CD4-positive, alpha-beta memory T cell (primary cell): Measurements from ENCODE around the gene WDR88. TPM values are rescaled to one million over a fixed set of nuclear protein-coding genes. Genes with fewer than 3 reads are reported as not detected.
"Not testable (repeated sequence)": the region's sequence is repeated elsewhere in the genome, so short reads cannot be mapped to it uniquely, and the experiment has no call there.

Source experiments
- CTCF ChIA-PET: fragments of 350-600 bp; sonication (Branson Sonifier 250); formaldehyde crosslinking; loops from one replicate; lab custom pipeline; 2021; ENCODE audit warnings: inconsistent platforms; ENCODE audit not compliant: partially characterized antibody; lab: Charles Lee
- POLR2A ChIA-PET: fragments of 350-600 bp; sonication (Branson Sonifier 250); formaldehyde crosslinking; loops from one replicate; lab custom pipeline; 2021; ENCODE audit not compliant: partially characterized antibody; lab: Charles Lee
- DNase-seq, 5 donors: peaks; one replicate each; pipeline versions ENCODE4 v3.0.0 to v3.0.0-alpha.2; 2020 to 2022; ENCODE audit warnings: mixed read lengths in 1 of 5
- H3K27ac ChIP-seq: one replicate; pipeline ENCODE4 v1.7.0; 2013; ENCODE audit warnings: low read depth, low read length
- H3K27me3 ChIP-seq: 2 replicates; pipeline ENCODE4 v1.7.0; 2013; ENCODE audit warnings: mild to moderate bottlenecking, low read length, moderate library complexity; ENCODE audit not compliant: insufficient read depth
- H3K36me3 ChIP-seq: 2 replicates; pipeline ENCODE4 v1.7.0; 2013; ENCODE audit warnings: mild to moderate bottlenecking, low read length, moderate library complexity; ENCODE audit not compliant: insufficient read depth
- H3K4me1 ChIP-seq: 2 replicates; pipeline ENCODE4 v1.7.0; 2013; ENCODE audit warnings: mild to moderate bottlenecking, low read length, moderate library complexity; ENCODE audit not compliant: insufficient read depth
- H3K4me3 ChIP-seq, 2 donors: one replicate each; pipeline ENCODE4 v1.7.0; 2013; ENCODE audit warnings: low read length in 2 of 2, mild to moderate bottlenecking in 1 of 2
- H3K9me3 ChIP-seq, 2 donors: one replicate each; pipeline ENCODE4 v1.7.0; 2013; ENCODE audit warnings: low read length in 2 of 2, control low read depth in 1 of 2; ENCODE audit not compliant: control insufficient read depth in 1 of 2
- H3K27ac Mint-ChIP-seq, 7 donors: one replicate each; pipeline ENCODE4 v1.8.0; 2020 to 2021; ENCODE audit warnings: mixed read lengths in 7 of 7, mild to moderate bottlenecking in 6 of 7, inconsistent platforms in 3 of 7, moderate library complexity in 3 of 7
- H3K27me3 Mint-ChIP-seq, 2 donors: one replicate each; pipeline ENCODE4 v1.8.0; 2020 to 2021; ENCODE audit warnings: mixed read lengths in 2 of 2
- H3K36me3 Mint-ChIP-seq, 2 donors: one replicate each; pipeline ENCODE4 v1.8.0; 2020 to 2021; ENCODE audit warnings: mixed read lengths in 2 of 2, inconsistent platforms in 1 of 2, mild to moderate bottlenecking in 1 of 2
- H3K4me1 Mint-ChIP-seq, 4 donors: one replicate each; pipeline ENCODE4 v1.8.0; 2020 to 2021; ENCODE audit warnings: mixed read lengths in 4 of 4, mild to moderate bottlenecking in 1 of 4
- H3K4me3 Mint-ChIP-seq, 8 donors: one replicate each; pipeline ENCODE4 v1.8.0; 2020 to 2021; ENCODE audit warnings: mixed read lengths in 8 of 8, mild to moderate bottlenecking in 7 of 8, moderate library complexity in 6 of 8, inconsistent platforms in 3 of 8
- H3K9me3 Mint-ChIP-seq, 8 donors: one replicate each; pipeline ENCODE4 v1.8.0; 2020 to 2021; ENCODE audit warnings: mixed read lengths in 8 of 8, mild to moderate bottlenecking in 5 of 8, inconsistent platforms in 3 of 8, moderate library complexity in 1 of 8
- intact Hi-C: fragments of 100-400 bp; cut with micrococcal nuclease; formaldehyde crosslinking; loops from one replicate; pipeline ENCODE4 v1.15.1; 2023
- polyA plus RNA-seq, 2 donors: library from polyadenylated mRNA; unstranded; fragments of 300-500 nt; fragmentation: Illumina TruSeq; gene quantifications; one replicate each; pipeline ENCODE4 v1.2.3, GENCODE V29; 2021
- total RNA-seq, 2 experiments: library from RNA; stranded (reverse); gene quantifications; one replicate each; pipeline ENCODE4 v1.2.3, GENCODE V29; 2021

Gene WDR88
- total and polyA plus RNA-seq, 4 experiments from 2014 or later: 0.11 to 0.58 (median 0.43) TPM

DNA sequence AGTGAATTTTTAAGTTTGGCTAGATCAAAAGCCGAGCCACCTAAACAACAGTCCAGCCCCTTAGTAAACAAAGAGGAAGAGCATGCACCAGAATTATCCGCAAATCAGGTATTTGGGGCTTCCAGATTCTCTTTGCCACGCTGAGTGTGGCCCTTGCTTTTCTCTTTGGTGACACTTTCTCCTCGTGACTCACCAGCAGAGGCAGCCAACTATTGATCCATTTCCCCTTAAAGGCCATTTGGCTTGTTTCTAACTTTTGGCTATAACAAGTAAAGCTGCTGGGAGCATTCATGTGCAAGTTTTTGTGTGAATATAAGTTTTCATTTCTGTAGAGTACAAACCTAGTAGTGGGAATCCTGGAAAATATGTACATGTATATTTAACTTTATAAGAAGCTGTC lies 17.6 kb upstream of the WDR88 start:
- H3K27me3 Mint-ChIP-seq: no peaks in the 10 kb centered on the region
- intact Hi-C loops: no loop called here
- POLR2A ChIA-PET: no interaction called here

DNA sequence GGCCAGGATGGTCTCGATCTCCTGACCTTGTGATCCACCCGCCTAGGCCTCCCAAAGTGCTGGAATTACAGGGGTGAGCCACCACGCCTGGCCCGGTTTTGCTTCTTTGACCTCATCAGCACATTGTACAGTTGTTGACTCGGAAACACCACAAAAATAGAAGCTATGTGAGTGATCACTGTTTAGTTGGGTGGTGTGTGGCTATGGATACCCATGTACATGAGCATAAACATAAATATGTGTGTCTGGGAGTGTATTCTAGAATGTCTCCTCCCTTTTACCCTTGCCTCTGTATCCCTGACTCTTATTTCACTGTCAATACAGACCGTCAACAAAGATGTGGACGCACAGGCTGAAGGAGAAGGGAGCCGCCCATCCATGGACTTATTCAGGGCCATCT lies 14.4 kb upstream of the WDR88 start:
- no peak overlapping the region for H3K27ac Mint-ChIP-seq
- POLR2A ChIA-PET: no interaction called here
- peaks cover 0 to 2% (median 0%) of the 10 kb centered on the region in 8 donors for H3K9me3 Mint-ChIP-seq
- no peaks in the 10 kb centered on the region for H3K4me1 ChIP-seq
- CTCF ChIA-PET: interaction anchor here (1.4 to 1.7 kb wide), 2 partner anchors 15 to 141 kb away, joined by 5 to 7 read pairs; no protein-coding TSS in a partner anchor
- H3K27me3 Mint-ChIP-seq: no peaks in the 10 kb centered on the region
- no peak overlapping the region for H3K27ac ChIP-seq
- H3K36me3 ChIP-seq: peaks cover 21% of the 10 kb centered on the region
- intact Hi-C loops: no loop called here
- H3K4me3 ChIP-seq: no peak overlapping the region
- peaks cover 42 to 55% of the 10 kb centered on the region in 2 donors for H3K36me3 Mint-ChIP-seq
- H3K27me3 ChIP-seq: no peaks in the 10 kb centered on the region
- no peak for DNase-seq
- no peak overlapping the region for H3K4me3 Mint-ChIP-seq
- no peaks in the 10 kb centered on the region for H3K4me1 Mint-ChIP-seq
- no peaks in the 10 kb centered on the region for H3K9me3 ChIP-seq

More for the DNA sequence above, 17.6 kb upstream of the WDR88 start:
- H3K9me3 ChIP-seq: no peaks in the 10 kb centered on the region
- Mint-ChIP-seq H3K4me1 (no peaks in the 10 kb centered on the region), H3K36me3 (peaks cover 62 to 69% of the 10 kb centered on the region in 2 donors), H3K4me3 (no peak overlapping the region), H3K9me3 (peaks cover 0 to 2% (median 0%) of the 10 kb centered on the region in 8 donors), H3K27ac (no peak overlapping the region)
- H3K4me1 ChIP-seq: no peaks in the 10 kb centered on the region
- no peaks in the 10 kb centered on the region for H3K27me3 ChIP-seq
- peaks cover 32% of the 10 kb centered on the region for H3K36me3 ChIP-seq
- no peak for DNase-seq
- H3K27ac ChIP-seq: no peak overlapping the region
- CTCF ChIA-PET: no interaction called here
- H3K4me3 ChIP-seq: no peak overlapping the region

DNA sequence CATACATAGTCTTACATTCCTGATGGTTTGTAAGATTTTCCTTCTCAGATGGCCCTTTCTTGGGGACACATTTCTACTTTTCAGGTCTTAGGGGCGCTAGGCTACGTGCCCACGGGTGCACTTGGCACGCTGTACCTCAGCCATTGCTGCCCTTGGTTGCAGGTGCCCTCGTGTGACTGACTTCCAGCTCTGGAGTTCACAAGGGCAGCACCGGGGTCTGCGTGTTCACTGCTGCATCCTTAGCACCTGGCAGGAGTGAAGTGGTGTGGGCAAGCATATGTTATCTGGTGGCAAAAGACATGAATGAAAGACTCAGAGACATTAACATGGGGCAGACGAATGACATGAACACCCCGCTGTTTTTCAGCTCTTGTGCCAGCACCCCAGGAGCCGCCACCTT lies 13.3 kb upstream of the WDR88 start:
- DNase-seq: no peak
- Histone ChIP-seq H3K36me3 (peaks cover 17% of the 10 kb centered on the region), H3K4me3 (no peak overlapping the region), H3K4me1 (no peaks in the 10 kb centered on the region), H3K9me3 (no peaks in the 10 kb centered on the region), H3K27ac (no peak overlapping the region), H3K27me3 (no peaks in the 10 kb centered on the region)
- intact Hi-C loops: no loop called here
- Mint-ChIP-seq H3K4me3 (no peak overlapping the region), H3K27me3 (no peaks in the 10 kb centered on the region), H3K36me3 (peaks cover 40 to 49% of the 10 kb centered on the region in 2 donors), H3K27ac (peak overlapping the region in 1 of 7 donors; percentile 48), H3K4me1 (no peaks in the 10 kb centered on the region), H3K9me3 (peaks cover 0 to 2% (median 0%) of the 10 kb centered on the region in 8 donors)
- CTCF ChIA-PET: no interaction called here
- POLR2A ChIA-PET: interaction anchor here (1.6 kb wide), 1 partner anchor 147 kb away, joined by 4 read pairs; the partner anchor contains the start of genes CEP89 and FAAP24

DNA sequence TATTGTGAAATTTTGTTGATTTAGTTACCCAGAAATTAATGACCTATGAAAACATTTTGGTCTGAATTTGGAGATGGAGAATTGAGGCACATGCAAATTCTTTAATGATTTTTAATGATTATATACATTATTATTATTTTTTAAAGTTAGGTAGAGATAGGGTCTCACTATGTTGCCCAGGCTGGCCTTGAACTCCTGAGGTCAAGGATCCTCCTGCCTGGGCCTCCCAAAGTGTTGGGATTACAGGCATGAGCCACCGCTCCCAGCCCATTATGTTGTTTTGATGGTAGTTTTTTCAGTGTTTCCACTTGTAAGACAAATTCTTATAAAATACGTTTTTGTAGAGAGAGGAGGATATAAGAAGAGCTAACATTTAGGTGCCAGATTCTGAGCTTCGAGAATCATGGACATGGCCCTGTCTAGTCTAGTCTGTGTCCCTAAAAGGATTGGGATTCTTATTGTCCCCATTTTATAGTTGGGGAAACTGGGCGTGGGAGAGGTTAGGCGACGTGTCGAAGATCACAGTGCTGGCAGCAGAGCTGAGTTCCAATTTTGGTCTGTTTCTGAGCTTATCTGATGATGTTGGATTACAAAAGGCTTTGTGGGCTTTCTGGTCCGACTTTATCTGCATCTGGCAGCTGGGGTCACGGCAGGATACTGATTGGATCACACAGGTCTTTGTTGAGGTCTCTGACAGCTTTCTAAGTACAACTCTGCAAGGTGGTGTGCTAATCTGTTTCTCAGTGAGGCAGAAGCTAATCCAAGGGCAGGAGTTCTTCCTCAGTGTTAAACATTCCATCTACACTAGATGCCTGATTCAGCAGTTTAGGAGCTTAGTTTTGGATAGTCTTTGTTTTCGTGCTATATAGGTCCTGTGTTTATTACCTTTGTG lies 7.5 kb upstream of the WDR88 start:
- DNase-seq: no peak
- Histone ChIP-seq H3K4me3 (no peak overlapping the region), H3K27me3 (no peaks in the 10 kb centered on the region), H3K4me1 (no peaks in the 10 kb centered on the region), H3K27ac (no peak overlapping the region), H3K36me3 (peaks cover 6% of the 10 kb centered on the region), H3K9me3 (no peaks in the 10 kb centered on the region)
- Mint-ChIP-seq H3K36me3 (peaks cover 24 to 41% of the 10 kb centered on the region in 2 donors), H3K4me3 (no peak overlapping the region), H3K27ac (peak overlapping the region in 1 of 7 donors; percentile 41), H3K4me1 (peaks cover 4 to 8% (median 6%) of the 10 kb centered on the region in 4 donors), H3K27me3 (no peaks in the 10 kb centered on the region), H3K9me3 (no peaks in the 10 kb centered on the region)
- intact Hi-C loops: loop anchor here (5.0 kb wide), 1 partner anchor 283 kb away; no protein-coding TSS in a partner anchor
- CTCF ChIA-PET: interaction anchor here (0.5 to 6.4 kb wide), 16 partner anchors 9 to 647 kb away, joined by 3 to 51 read pairs (median 4); no protein-coding TSS in a partner anchor
- POLR2A ChIA-PET: no interaction called here

DNA sequence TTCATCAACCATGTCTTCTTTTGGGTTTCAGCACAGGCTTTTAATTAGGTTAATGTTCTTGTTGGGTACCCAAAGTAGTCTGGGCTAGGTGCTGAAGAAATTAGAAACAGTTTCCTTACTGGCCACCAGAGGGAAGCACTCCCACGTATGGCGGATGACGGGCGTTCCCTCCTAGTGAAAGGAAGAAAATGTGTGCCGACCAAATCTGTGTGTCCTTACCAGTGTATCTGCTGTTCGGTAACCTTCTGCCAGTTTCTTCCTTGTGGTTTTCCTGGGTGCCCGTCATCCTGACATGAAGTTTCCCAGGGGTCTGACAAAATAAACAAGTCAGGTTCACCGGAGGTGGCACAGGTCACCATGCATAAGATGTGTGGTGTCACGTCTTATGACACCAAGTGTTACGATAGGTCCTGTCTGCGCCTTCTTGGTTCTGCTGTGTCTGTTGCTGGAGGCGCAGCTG lies 6.0 kb upstream of the WDR88 start:
- Histone ChIP-seq H3K4me3 (no peak overlapping the region), H3K36me3 (peaks cover 10% of the 10 kb centered on the region), H3K9me3 (no peaks in the 10 kb centered on the region), H3K27ac (no peak overlapping the region), H3K27me3 (no peaks in the 10 kb centered on the region), H3K4me1 (no peaks in the 10 kb centered on the region)
- Mint-ChIP-seq H3K27ac (peak overlapping the region in 1 of 7 donors; percentile 57), H3K4me3 (peak overlapping the region in 4 of 8 donors; percentile 15 to 51 (median 24)), H3K36me3 (peaks cover 37 to 52% of the 10 kb centered on the region in 2 donors), H3K27me3 (no peaks in the 10 kb centered on the region), H3K4me1 (peaks cover 4 to 8% (median 6%) of the 10 kb centered on the region in 4 donors), H3K9me3 (no peaks in the 10 kb centered on the region)
- CTCF ChIA-PET: interaction anchor here (0.6 to 6.4 kb wide), 14 partner anchors 15 to 370 kb away, joined by 3 to 51 read pairs (median 5); no protein-coding TSS in a partner anchor
- POLR2A ChIA-PET: no interaction called here
- peak in 4 of 5 donors; percentile 54 to 61 (median 58) for DNase-seq
- intact Hi-C loops: loop anchor here (1.0 to 5.0 kb wide), 2 partner anchors 58 to 281 kb away; no protein-coding TSS in a partner anchor

DNA sequence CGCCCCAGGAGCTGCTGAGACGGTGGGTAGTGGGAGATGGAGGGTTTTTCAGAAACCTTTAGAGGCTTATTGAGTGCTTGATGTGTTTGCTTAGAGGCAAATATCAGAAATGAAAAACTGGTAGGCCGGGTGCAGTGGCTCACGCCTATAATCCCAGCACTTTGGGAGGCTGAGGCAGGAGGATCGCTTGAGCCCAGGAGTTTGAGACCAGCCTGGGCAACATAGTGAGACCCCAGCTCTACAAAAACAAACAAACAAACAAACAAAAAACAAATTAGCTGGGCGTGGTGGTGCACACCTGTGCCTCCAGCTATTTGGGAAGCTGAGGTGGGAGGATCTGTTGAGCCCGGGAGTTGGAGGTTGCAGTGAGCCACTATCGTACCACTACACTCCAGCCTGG lies 5.2 kb upstream of the WDR88 start:
- H3K27ac ChIP-seq, POLR2A ChIA-PET, H3K27ac Mint-ChIP-seq, H3K4me1 ChIP-seq, H3K9me3 Mint-ChIP-seq, H3K4me1 Mint-ChIP-seq, DNase-seq, H3K4me3 Mint-ChIP-seq, H3K27me3 ChIP-seq, H3K27me3 Mint-ChIP-seq, H3K9me3 ChIP-seq, H3K4me3 ChIP-seq: not testable (repeated sequence)
- peaks cover 15% of the 10 kb centered on the region for H3K36me3 ChIP-seq
- peaks cover 37 to 51% of the 10 kb centered on the region in 2 donors for H3K36me3 Mint-ChIP-seq
- intact Hi-C loops: loop anchor here (1.0 to 5.0 kb wide), 2 partner anchors 58 to 281 kb away; no protein-coding TSS in a partner anchor
- CTCF ChIA-PET: interaction anchor here (0.6 to 6.4 kb wide), 9 partner anchors 18 to 369 kb away, joined by 3 to 51 read pairs (median 5); no protein-coding TSS in a partner anchor

DNA sequence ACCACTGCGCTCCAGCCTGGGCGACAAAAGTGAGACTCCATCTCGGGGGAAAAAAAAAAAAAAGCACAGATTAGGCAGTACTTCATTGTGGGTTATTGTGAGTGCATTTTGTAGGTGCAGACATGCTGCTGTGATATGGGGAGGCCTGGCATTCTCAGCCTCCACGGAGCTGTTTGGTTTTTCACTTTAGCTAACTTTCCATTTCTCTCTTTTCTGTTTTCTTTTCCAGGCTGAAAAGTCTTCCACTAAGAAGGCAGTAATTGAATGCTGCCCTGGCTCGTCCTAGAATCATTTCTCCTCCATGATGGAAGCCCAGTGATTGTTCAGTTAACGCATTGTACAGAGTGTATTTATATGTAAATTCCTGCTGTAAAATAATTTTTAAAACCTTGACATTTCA lies 2.0 kb upstream of the WDR88 start:
- H3K9me3 ChIP-seq: no peaks in the 10 kb centered on the region
- H3K4me1 ChIP-seq: no peaks in the 10 kb centered on the region
- H3K27ac Mint-ChIP-seq: peak overlapping the region in 1 of 7 donors; percentile 57
- peaks cover 15% of the 10 kb centered on the region for H3K36me3 ChIP-seq
- ChIA-PET CTCF (interaction anchor here (1.4 kb wide), 1 partner anchor 10 kb away, joined by 4 read pairs; no protein-coding TSS in a partner anchor), POLR2A (no interaction called here)
- DNase-seq: no peak
- H3K4me1 Mint-ChIP-seq: peaks cover 4 to 13% (median 6%) of the 10 kb centered on the region in 4 donors
- H3K27me3 ChIP-seq: no peaks in the 10 kb centered on the region
- no peak overlapping the region for H3K27ac ChIP-seq
- intact Hi-C loops: loop anchor here (5.0 kb wide), 1 partner anchor 277 kb away; no protein-coding TSS in a partner anchor
- no peaks in the 10 kb centered on the region for H3K9me3 Mint-ChIP-seq
- H3K36me3 Mint-ChIP-seq: peaks cover 29 to 37% of the 10 kb centered on the region in 2 donors
- H3K4me3 Mint-ChIP-seq: no peak overlapping the region
- no peaks in the 10 kb centered on the region for H3K27me3 Mint-ChIP-seq
- no peak overlapping the region for H3K4me3 ChIP-seq
